Measurements from ENCODE around the gene FOXL2. TPM values are rescaled to one million over a fixed set of nuclear protein-coding genes. Genes with fewer than 3 reads are reported as not detected.

FOXL2 gene
- total RNA-seq, 4 donors from 2014 or later = not detected

DNA sequence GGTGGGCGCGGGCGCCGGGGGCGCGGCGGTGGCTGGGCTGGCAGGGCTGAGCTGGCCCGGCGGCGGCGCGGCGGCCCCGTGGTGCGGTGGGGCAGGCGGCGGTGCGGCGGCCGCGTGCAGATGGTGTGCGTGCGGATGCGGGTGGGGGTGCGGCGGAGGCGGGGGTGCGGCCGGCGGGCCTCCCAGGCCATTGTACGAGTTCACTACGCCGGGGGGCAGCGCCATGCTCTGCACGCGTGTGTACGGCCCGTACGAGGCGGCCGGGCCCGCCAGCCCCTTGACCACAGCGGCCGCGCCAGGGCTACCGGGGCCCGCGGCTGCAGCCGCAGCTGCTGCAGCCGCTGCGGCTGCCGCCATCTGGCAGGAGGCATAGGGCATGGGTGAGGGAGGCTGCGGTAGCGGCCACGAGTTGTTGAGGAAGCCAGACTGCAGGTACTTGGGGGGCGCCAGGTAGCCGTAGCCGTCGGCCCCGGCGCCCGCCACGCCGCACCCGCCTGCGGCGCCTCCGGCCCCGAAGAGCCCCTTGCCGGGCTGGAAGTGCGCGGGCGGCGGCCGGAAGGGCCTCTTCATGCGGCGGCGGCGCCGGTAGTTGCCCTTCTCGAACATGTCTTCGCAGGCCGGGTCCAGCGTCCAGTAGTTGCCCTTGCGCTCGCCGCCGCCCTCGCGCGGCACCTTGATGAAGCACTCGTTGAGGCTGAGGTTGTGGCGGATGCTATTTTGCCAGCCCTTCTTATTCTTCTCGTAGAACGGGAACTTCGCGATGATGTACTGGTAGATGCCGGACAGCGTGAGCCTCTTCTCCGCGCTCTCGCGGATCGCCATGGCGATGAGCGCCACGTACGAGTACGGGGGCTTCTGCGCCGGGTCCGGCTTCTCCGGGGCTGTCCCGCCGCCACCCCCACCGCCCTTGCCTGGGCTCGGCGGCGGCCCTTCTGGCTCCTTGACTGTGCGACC is 951 bp downstream of the FOXL2 start:
- TF ChIP-seq, protein P1, sequence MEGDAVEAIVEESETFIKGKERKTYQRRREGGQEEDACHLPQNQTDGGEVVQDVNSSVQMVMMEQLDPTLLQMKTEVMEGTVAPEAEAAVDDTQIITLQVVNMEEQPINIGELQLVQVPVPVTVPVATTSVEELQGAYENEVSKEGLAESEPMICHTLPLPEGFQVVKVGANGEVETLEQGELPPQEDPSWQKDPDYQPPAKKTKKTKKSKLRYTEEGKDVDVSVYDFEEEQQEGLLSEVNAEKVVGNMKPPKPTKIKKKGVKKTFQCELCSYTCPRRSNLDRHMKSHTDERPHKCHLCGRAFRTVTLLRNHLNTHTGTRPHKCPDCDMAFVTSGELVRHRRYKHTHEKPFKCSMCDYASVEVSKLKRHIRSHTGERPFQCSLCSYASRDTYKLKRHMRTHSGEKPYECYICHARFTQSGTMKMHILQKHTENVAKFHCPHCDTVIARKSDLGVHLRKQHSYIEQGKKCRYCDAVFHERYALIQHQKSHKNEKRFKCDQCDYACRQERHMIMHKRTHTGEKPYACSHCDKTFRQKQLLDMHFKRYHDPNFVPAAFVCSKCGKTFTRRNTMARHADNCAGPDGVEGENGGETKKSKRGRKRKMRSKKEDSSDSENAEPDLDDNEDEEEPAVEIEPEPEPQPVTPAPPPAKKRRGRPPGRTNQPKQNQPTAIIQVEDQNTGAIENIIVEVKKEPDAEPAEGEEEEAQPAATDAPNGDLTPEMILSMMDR (IDR thresholded peaks at IDR 0.05) = no peak
- ATAC-seq (ENCODE audit: low FRiP score) (no peak), DNase-seq (ENCODE audit: low spot score) (no peak)

DNA sequence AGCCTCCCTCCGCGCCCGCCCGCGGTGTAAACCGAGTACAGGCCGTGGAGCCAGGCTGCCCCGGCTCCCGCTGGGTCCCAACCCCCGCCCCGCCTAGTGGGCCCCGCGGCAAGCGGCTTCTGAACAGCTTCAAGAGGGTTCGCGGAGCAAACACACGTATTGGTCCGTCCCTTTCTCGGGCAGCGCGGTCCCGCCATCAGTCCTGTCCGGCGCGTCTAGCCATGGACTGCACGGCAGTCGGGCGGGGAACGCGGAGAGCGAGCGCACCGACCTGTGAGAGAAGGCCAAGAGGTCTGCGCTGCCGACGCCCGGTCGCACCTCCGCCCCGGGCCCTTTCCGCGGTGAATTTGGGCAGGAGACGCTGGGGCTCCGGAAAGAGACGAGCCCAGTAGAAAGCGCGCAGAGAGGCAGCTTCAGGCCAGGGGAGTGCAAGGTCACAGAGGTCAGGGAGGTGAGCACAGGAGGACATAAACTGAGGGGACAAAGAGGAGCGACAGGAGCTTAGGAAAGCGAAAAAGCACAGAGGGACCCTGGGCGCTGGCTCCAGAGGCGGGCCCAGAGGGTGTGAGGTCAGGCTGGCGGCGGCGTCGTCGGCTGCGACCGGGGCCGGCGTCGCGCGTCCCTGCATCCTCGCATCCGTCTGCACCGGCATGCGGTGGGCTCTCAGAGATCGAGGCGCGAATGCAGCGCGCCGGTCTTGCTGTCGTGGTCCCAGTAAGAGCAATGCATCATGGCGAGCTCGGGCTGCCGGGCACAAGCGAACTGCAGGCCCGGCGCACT is 1.8 kb downstream of the FOXL2 start:
- DNase-seq (ENCODE audit: low spot score) (no peak), ATAC-seq (ENCODE audit: low FRiP score) (no peak)
- TF ChIP-seq, protein P1 (IDR thresholded peaks at IDR 0.05) = no peak

DNA sequence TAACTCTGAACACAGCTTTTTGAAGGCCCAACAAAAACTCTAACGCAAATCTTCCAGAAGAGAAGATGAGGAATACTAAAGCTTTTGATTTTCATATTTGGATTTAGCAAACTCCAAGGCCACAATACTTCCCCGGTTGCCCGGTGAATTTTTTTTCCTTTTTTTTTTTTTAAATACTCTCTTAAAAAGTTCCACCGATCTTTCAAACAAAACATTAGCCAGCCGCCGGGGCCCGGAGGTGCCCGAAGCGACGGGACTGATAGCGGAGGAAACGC is 2.3 kb downstream of the FOXL2 start:
- TF ChIP-seq, protein P1 (IDR thresholded peaks at IDR 0.05) = no peak
- DNase-seq (ENCODE audit: low spot score) (no peak), ATAC-seq (ENCODE audit: low FRiP score) (no peak)

DNA sequence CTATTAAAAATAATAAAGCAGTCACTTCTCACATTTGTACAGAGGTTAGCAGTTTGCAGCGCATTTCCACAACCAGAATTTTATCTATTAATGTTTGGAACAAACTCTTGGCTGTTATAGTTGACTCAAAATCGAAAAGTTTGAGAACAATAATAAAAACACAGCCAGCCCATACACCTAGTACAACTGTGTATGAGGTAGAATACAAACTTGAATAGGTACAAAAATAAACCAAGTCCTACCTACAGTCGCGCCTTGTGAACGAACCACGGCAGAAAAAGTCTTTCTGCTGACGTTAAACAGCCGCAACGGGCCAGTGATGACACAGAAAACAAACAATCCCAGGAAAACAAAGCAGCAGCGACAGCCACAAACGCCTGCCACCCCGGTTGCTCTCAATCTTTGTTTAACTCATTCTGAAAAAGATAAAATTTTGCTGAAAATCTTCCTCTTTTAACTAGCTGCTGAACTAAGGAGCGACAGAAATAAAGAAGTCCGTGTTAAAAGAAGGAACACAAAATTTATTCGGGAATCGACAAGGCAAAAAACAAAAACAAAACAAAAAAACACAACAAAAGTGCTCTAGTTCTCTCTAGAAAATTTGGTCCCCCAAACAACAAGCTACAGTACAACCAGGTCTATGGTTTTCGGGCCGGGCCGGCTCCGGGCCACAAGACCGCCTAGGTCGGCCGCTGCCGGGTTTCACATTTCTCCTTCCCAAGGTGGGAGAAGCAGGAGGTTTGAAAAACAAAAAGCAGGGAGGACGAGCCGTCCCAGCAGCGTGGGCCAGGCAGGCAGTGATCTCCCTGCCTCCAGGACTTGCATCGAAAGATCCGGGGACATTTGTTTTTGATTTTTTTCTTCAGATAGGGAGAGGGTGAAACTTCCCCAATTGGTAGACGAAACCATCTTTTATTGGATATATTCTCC is 2.9 kb downstream of the FOXL2 start:
- ATAC-seq (ENCODE audit: low FRiP score) (no peak), DNase-seq (ENCODE audit: low spot score) (no peak)
- TF ChIP-seq, protein P1 (IDR thresholded peaks at IDR 0.05) = no peak

- ATAC-seq (ENCODE audit: low FRiP score) (no peak), DNase-seq (ENCODE audit: low spot score) (no peak)
- TF ChIP-seq, protein P1 (IDR thresholded peaks at IDR 0.05) = no peak
Measured at GRCh38 chr3:138942861-138943623, 3.9 kb downstream of the FOXL2 start.

DNA sequence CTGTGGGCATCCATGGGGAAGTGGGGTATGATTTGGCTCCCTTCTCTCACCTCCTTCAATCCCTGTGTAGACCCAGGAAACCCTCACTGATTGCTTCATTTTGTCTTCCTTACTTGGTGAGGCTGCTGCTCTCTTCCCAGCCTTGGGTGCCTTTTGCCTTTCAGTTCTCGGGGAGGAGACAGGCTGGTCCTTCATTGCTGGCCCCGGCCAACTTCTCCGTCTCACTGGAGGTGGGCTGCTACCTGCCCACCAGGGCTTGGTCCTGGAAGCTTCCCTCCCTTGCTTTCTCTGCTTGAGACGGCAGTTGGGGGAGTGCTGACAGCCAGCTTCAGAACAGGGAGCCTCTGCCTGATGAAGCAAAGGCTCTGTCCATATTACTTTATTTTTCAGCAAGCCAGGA is 4.7 kb downstream of the FOXL2 start:
- DNase-seq (ENCODE audit: low spot score) (no peak), ATAC-seq (ENCODE audit: low FRiP score) (no peak)
- TF ChIP-seq, protein P1 (IDR thresholded peaks at IDR 0.05) = no peak
